ENCODE results near the gene KIF2C. TPM values are rescaled to one million over a fixed set of nuclear protein-coding genes. Genes with fewer than 3 reads are reported as not detected.

KIF2C gene
- total RNA-seq, 1 experiment from 2014 or later: 92.6 TPM

DNA sequence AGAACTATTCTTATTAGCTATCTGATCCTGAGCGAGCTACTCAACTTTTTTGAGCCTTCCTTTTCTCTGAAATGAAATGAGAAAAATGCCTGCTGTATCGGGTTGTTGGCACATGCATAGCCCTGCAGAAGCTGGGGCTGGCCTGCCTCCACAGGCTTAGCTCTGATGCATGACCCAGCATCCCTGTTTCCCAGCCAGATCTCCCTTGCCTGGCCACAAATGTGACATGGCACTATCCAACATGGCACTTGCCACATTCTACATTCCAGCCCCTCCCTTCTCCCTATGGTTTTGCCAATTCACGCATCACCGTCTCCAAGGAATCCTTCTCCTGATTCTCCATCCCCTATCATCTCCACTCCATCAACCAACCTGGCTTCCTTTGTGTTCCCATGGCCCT is 22.5 kb upstream of the KIF2C start (continued):
- TF ChIP-seq, protein P1, sequence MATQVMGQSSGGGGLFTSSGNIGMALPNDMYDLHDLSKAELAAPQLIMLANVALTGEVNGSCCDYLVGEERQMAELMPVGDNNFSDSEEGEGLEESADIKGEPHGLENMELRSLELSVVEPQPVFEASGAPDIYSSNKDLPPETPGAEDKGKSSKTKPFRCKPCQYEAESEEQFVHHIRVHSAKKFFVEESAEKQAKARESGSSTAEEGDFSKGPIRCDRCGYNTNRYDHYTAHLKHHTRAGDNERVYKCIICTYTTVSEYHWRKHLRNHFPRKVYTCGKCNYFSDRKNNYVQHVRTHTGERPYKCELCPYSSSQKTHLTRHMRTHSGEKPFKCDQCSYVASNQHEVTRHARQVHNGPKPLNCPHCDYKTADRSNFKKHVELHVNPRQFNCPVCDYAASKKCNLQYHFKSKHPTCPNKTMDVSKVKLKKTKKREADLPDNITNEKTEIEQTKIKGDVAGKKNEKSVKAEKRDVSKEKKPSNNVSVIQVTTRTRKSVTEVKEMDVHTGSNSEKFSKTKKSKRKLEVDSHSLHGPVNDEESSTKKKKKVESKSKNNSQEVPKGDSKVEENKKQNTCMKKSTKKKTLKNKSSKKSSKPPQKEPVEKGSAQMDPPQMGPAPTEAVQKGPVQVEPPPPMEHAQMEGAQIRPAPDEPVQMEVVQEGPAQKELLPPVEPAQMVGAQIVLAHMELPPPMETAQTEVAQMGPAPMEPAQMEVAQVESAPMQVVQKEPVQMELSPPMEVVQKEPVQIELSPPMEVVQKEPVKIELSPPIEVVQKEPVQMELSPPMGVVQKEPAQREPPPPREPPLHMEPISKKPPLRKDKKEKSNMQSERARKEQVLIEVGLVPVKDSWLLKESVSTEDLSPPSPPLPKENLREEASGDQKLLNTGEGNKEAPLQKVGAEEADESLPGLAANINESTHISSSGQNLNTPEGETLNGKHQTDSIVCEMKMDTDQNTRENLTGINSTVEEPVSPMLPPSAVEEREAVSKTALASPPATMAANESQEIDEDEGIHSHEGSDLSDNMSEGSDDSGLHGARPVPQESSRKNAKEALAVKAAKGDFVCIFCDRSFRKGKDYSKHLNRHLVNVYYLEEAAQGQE (IDR thresholded peaks at IDR 0.05; ENCODE audit: low read depth): no peak
- TF ChIP-seq EGR1 (IDR thresholded peaks at IDR 0.05; ENCODE audit: low read depth) (no peak), ZNF274 (IDR thresholded peaks at IDR 0.05; ENCODE audit: low read depth, low read length) (no peak), CEBPB (IDR thresholded peaks at IDR 0.05; ENCODE audit: low read depth) (no peak)

DNA sequence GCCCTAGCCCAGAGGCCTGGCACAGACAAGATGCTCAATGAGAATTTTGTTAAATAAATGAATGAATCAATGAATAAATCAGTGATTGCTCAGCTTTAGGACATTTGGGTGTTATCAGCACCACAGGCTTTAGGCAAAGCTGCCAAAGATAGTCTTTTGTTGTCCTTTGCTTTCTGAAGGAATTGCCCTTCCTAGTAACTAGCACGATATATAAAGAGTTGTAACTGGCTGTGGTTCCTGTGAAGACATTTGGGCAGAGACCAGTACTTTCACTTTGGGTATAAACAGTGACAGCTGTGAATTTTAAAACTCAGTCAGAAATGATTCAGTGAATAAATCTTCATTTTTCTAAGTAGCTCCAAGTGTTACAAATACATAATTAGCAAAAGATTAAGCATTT is 22.0 kb upstream of the KIF2C start:
- peaks cover 20 to 45% of the 10 kb centered on the region in 2 experiments for H3K4me1 ChIP-seq (ENCODE audit: control insufficient read depth in 1 of 2, insufficient read depth in 2 of 2, low read length in 2 of 2)
- ChIA-PET CTCF (interaction anchor here (0.9 kb wide), 1 partner anchor 9 kb away, joined by 3 read pairs; no protein-coding TSS in a partner anchor), RAD21 (ENCODE audit: low non-redundant PET in 1 of 2, low total read pairs in 2 of 2, uncharacterized antibody in 2 of 2, unreplicated experiment in 2 of 2) (no interaction called here), POLR2A (interaction anchor here (1.1 to 2.8 kb wide), 3 partner anchors 10 to 102 kb away, joined by 3 to 21 read pairs (median 3); partner anchors contain the start of gene RNU5D-1)
- H3K79me2 ChIP-seq (ENCODE audit: insufficient read depth, low read length): no peaks in the 10 kb centered on the region
- H3K9me2 ChIP-seq (ENCODE audit: insufficient read depth): no peaks in the 10 kb centered on the region
- no peak for ATAC-seq
- no peak overlapping the region for H3K27ac ChIP-seq (ENCODE audit: low read depth, low read length)
- H3K4me2 ChIP-seq (ENCODE audit: low read length): no peak overlapping the region
- no TSS peak for BruUV-seq (replicated peaks)
- intact Hi-C loops (cut with micrococcal nuclease): no loop called here
- no peak for DNase-seq (ENCODE audit: low read depth, low spot score)
- no peaks in the 10 kb centered on the region for H3K27me3 ChIP-seq (ENCODE audit: insufficient read depth, low read length)
- H3K4me3 ChIP-seq (replicated peaks in 1 of 2; ENCODE audit: low read depth in 1 of 2, low read length in 2 of 2): no peak overlapping the region
- no peaks in the 10 kb centered on the region for H4K20me1 ChIP-seq (ENCODE audit: insufficient read depth)
- H2AFZ ChIP-seq (ENCODE audit: low read depth, low read length, poor library complexity, severe bottlenecking): no peak overlapping the region
- no peaks in the 10 kb centered on the region for H3K36me3 ChIP-seq (ENCODE audit: control insufficient read depth in 1 of 2, insufficient read depth in 2 of 2, low read length in 2 of 2)
- H3K9ac ChIP-seq (ENCODE audit: low read length): no peak overlapping the region
- no peaks in the 10 kb centered on the region for H3K9me3 ChIP-seq (ENCODE audit: control insufficient read depth in 1 of 2, insufficient read depth in 1 of 2, low read depth in 1 of 2, low read length in 2 of 2)
- TF ChIP-seq, protein P2, sequence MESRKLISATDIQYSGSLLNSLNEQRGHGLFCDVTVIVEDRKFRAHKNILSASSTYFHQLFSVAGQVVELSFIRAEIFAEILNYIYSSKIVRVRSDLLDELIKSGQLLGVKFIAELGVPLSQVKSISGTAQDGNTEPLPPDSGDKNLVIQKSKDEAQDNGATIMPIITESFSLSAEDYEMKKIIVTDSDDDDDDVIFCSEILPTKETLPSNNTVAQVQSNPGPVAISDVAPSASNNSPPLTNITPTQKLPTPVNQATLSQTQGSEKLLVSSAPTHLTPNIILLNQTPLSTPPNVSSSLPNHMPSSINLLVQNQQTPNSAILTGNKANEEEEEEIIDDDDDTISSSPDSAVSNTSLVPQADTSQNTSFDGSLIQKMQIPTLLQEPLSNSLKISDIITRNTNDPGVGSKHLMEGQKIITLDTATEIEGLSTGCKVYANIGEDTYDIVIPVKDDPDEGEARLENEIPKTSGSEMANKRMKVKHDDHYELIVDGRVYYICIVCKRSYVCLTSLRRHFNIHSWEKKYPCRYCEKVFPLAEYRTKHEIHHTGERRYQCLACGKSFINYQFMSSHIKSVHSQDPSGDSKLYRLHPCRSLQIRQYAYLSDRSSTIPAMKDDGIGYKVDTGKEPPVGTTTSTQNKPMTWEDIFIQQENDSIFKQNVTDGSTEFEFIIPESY (IDR thresholded peaks at IDR 0.05; ENCODE audit: extremely low read depth, insufficient replicate concordance, low read length): no peak
- TF ChIP-seq TCF7L2 (IDR thresholded peaks at IDR 0.05; ENCODE audit: borderline replicate concordance, extremely low read depth, insufficient read depth, insufficient read length) (no peak), EZH2 (IDR thresholded peaks at IDR 0.05) (no peak), ZNF274 (IDR thresholded peaks at IDR 0.05; ENCODE audit: low read depth, low read length) (no peak), ZFX (IDR thresholded peaks at IDR 0.05) (no peak), EGR1 (IDR thresholded peaks at IDR 0.05; ENCODE audit: low read depth) (no peak), ELF1 (IDR thresholded peaks at IDR 0.05; ENCODE audit: borderline replicate concordance, low read depth) (no peak), POLR2A (IDR thresholded peaks at IDR 0.05; ENCODE audit: borderline replicate concordance, extremely low read depth, insufficient read depth, insufficient read length) (no peak), YY1 (IDR thresholded peaks at IDR 0.05; ENCODE audit: extremely low read depth, insufficient replicate concordance, low read depth, low read length) (no peak)
- TF ChIP-seq, protein P3, sequence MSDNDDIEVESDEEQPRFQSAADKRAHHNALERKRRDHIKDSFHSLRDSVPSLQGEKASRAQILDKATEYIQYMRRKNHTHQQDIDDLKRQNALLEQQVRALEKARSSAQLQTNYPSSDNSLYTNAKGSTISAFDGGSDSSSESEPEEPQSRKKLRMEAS (IDR thresholded peaks at IDR 0.05): no peak
